C4-2B (cell line): ENCODE measurements around the gene SIAH3.

Experiments
- CTCF ChIP-seq: fragments of 450-650 bp; conservative IDR thresholded peaks from 2 replicates; pipeline ENCODE4 v1.5.1; 2017; ENCODE audit warnings: mild to moderate bottlenecking
- ZFX ChIP-seq: fragments of 450-650 bp; IDR thresholded peaks from 2 replicates; pipeline ENCODE4 v1.6.1; 2017

DNA sequence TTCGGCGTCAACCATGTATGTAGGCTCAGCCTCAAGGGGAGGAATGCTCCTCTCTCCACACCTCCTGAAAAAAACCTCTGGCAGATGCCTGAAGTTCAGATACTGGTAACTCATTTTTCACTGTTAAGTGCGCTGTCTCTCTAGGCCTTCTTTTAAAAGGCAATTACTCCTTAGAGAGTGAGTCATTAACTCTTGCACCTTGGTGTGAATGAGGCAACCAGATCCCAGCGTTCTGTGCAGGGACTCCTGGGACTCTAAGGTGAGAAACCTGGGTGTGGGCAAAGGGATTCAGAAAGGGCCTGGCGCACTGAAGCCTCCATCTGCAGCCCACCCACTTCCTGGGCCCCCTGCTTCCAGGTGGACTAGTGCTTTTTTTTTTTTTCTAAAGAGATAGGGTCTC is 71.7 kb downstream of the SIAH3 start:
- TF ChIP-seq ZFX: no peak
- no peak for TF ChIP-seq CTCF
